Endometrium (tissue), 2 donors: ENCODE measurements around the gene RAD21L1.
"Not testable (repeated sequence)": the region's sequence is repeated elsewhere in the genome, so short reads cannot be mapped to it uniquely, and the experiment has no call there.

Source experiments
- FAIRE-seq: peaks from 2 replicates; lab custom pipeline; 2012; peaks lifted over from hg19 to GRCh38; lab: Jason Lieb, UNC
- donor health status: control.
- donor health status: control.

Gene RAD21L1

GRCh38 chr20:1229541-1229940 is 3.7 kb downstream of the RAD21L1 start:
- FAIRE-seq, result no peak

- FAIRE-seq, result no peak
Measured at GRCh38 chr20:1232286-1233111, 6.7 kb downstream of the RAD21L1 start.

GRCh38 chr20:1240549-1240948 is 14.7 kb downstream of the RAD21L1 start:
- no peak for FAIRE-seq

GRCh38 chr20:1241456-1241855 is 15.6 kb downstream of the RAD21L1 start:
- no peak for FAIRE-seq

- FAIRE-seq, result no peak
Measured at GRCh38 chr20:1242099-1242498, 16.3 kb downstream of the RAD21L1 start.

GRCh38 chr20:1242530-1242929 is 16.7 kb downstream of the RAD21L1 start:
- no peak for FAIRE-seq

GRCh38 chr20:1245578-1245977 is 19.7 kb downstream of the RAD21L1 start:
- FAIRE-seq, result no peak

GRCh38 chr20:1247689-1248088 is 21.8 kb downstream of the RAD21L1 start:
- FAIRE-seq, result no peak

GRCh38 chr20:1250282-1250681 is 24.4 kb downstream of the RAD21L1 start:
- not testable (repeated sequence) for FAIRE-seq

GRCh38 chr20:1252416-1252815 is 26.6 kb downstream of the RAD21L1 start:
- no peak for FAIRE-seq

GRCh38 chr20:1254254-1254653 is 28.4 kb downstream of the RAD21L1 start:
- no peak for FAIRE-seq

- no peak for FAIRE-seq
Measured at GRCh38 chr20:1255675-1256074, 29.8 kb downstream of the RAD21L1 start.

GRCh38 chr20:1263853-1264252 is 38.0 kb downstream of the RAD21L1 start:
- no peak for FAIRE-seq

- FAIRE-seq, result no peak
Measured at GRCh38 chr20:1264727-1265126, 38.9 kb downstream of the RAD21L1 start.

- FAIRE-seq, result no peak
Measured at GRCh38 chr20:1265226-1265915, 39.5 kb downstream of the RAD21L1 start.

- no peak for FAIRE-seq
Measured at GRCh38 chr20:1265916-1266166, 40.0 kb downstream of the RAD21L1 start.

- no peak for FAIRE-seq
Measured at GRCh38 chr20:1266167-1266973, 40.5 kb downstream of the RAD21L1 start, which contains the start of gene SNPH. Gene SNPH (plus strand): TSS chr20:1266294. CDS start chr20:1296240, 29,946 bp downstream.

GRCh38 chr20:1267161-1267560 is 41.3 kb downstream of the RAD21L1 start:
- no peak for FAIRE-seq

- no peak for FAIRE-seq
Measured at GRCh38 chr20:1267809-1268374, 42.0 kb downstream of the RAD21L1 start.

GRCh38 chr20:1269235-1269634 is 43.4 kb downstream of the RAD21L1 start:
- FAIRE-seq, result no peak

- no peak for FAIRE-seq
Measured at GRCh38 chr20:1269850-1270249, 44.0 kb downstream of the RAD21L1 start.

- no peak for FAIRE-seq
Measured at GRCh38 chr20:1272368-1273100, 46.7 kb downstream of the RAD21L1 start.
